H9 (cell line): ENCODE measurements around the gene TMEM266. TPM values are rescaled to one million over a fixed set of nuclear protein-coding genes. Genes with fewer than 3 reads are reported as not detected.

ENCODE experiments used
- DNase-seq: peaks from one replicate; pipeline ENCODE4 v3.0.0-alpha.2; 2017
- H2AFZ ChIP-seq: one replicate; pipeline ENCODE4 v1.6.1; 2013; ENCODE audit warnings: mild to moderate bottlenecking, low read length, control low read depth, moderate library complexity
- H2AK5ac ChIP-seq: 2 replicates; pipeline ENCODE4 v1.6.1; 2013; ENCODE audit warnings: low read length, control low read depth, mixed read lengths; ENCODE audit not compliant: insufficient read length
- H2BK120ac ChIP-seq: one replicate; pipeline ENCODE4 v1.6.1; 2013; ENCODE audit warnings: low read depth, mild to moderate bottlenecking, low read length, control low read depth, inconsistent platforms; ENCODE audit not compliant: poor library complexity, severe bottlenecking
- H2BK12ac ChIP-seq: 2 replicates; pipeline ENCODE4 v1.6.1; 2013; ENCODE audit warnings: low read length, control low read depth, mixed read lengths, low read depth; ENCODE audit not compliant: insufficient read length
- H2BK15ac ChIP-seq: 2 replicates; pipeline ENCODE4 v1.6.1; 2013; ENCODE audit warnings: low read depth, low read length, control low read depth
- H2BK20ac ChIP-seq: one replicate; pipeline ENCODE4 v1.6.1; 2013; ENCODE audit warnings: low read depth, mild to moderate bottlenecking, low read length, control low read depth, inconsistent platforms; ENCODE audit not compliant: poor library complexity, severe bottlenecking
- H2BK5ac ChIP-seq: 2 replicates; pipeline ENCODE4 v1.6.1; 2013; ENCODE audit warnings: low read length, control low read depth, mixed read lengths; ENCODE audit not compliant: insufficient read length
- H3K14ac ChIP-seq: 2 replicates; pipeline ENCODE4 v1.6.1; 2013; ENCODE audit warnings: low read length, control low read depth; ENCODE audit not compliant: insufficient read depth
- H3K18ac ChIP-seq: 2 replicates; pipeline ENCODE4 v1.6.1; 2013; ENCODE audit warnings: low read depth, mild to moderate bottlenecking, mixed read lengths, low read length, control low read depth; ENCODE audit not compliant: insufficient read length
- H3K23ac ChIP-seq: 2 replicates; pipeline ENCODE4 v1.6.1; 2013; ENCODE audit warnings: low read length, control low read depth, mixed read lengths, low read depth; ENCODE audit not compliant: insufficient read length
- H3K23me2 ChIP-seq: 2 replicates; pipeline ENCODE4 v1.6.1; 2013; ENCODE audit warnings: low read depth, mild to moderate bottlenecking, mixed read lengths, low read length, control low read depth; ENCODE audit not compliant: insufficient read length, poor library complexity, severe bottlenecking
- H3K27ac ChIP-seq: 2 replicates; pipeline ENCODE4 v1.5.1; 2013; ENCODE audit warnings: low read length, control low read depth, mixed read lengths, low read depth; ENCODE audit not compliant: insufficient read length
- H3K27me3 ChIP-seq: 2 replicates; pipeline ENCODE4 v1.6.1; 2013; ENCODE audit warnings: low read length, control low read depth, inconsistent platforms; ENCODE audit not compliant: insufficient read depth
- H3K4ac ChIP-seq: 2 replicates; pipeline ENCODE4 v1.6.1; 2013; ENCODE audit warnings: low read depth, mild to moderate bottlenecking, control low read depth, inconsistent platforms, low read length, moderate library complexity
- H3K4me1 ChIP-seq: 2 replicates; pipeline ENCODE4 v1.6.1; 2013; ENCODE audit warnings: low read length, control low read depth, inconsistent platforms; ENCODE audit not compliant: insufficient read depth
- H3K4me2 ChIP-seq: 2 replicates; pipeline ENCODE4 v1.6.1; 2013; ENCODE audit warnings: low read length, control low read depth, mixed read lengths; ENCODE audit not compliant: insufficient read length, insufficient read depth
- H3K56ac ChIP-seq: 2 replicates; pipeline ENCODE4 v1.6.1; 2013; ENCODE audit warnings: low read depth, mild to moderate bottlenecking, mixed read lengths, low read length, control low read depth; ENCODE audit not compliant: insufficient read length
- H3K79me1 ChIP-seq: 2 replicates; pipeline ENCODE4 v1.6.1; 2013; ENCODE audit warnings: low read depth, mild to moderate bottlenecking, moderate library complexity, low read length, control low read depth, inconsistent platforms; ENCODE audit not compliant: insufficient read depth, poor library complexity, severe bottlenecking
- H3K79me2 ChIP-seq: 2 replicates; pipeline ENCODE4 v1.6.1; 2013; ENCODE audit warnings: low read length, control low read depth, inconsistent platforms; ENCODE audit not compliant: insufficient read depth
- H3K9ac ChIP-seq: 2 replicates; pipeline ENCODE4 v1.6.1; 2013; ENCODE audit warnings: low read length, control low read depth, mixed read lengths; ENCODE audit not compliant: insufficient read length; ENCODE audit errors: extremely low read depth
- H3K9me3 ChIP-seq: one replicate; pipeline ENCODE4 v1.6.1; 2013; ENCODE audit warnings: low read depth, low read length, inconsistent platforms; ENCODE audit not compliant: control insufficient read depth
- H3T11ph ChIP-seq: one replicate; pipeline ENCODE4 v1.6.1; 2013; ENCODE audit warnings: mild to moderate bottlenecking, low read length, control low read depth, inconsistent platforms
- H4K20me1 ChIP-seq: one replicate; pipeline ENCODE4 v1.6.1; 2013; ENCODE audit not compliant: control insufficient read depth, insufficient read length, insufficient read depth
- H4K5ac ChIP-seq: 2 replicates; pipeline ENCODE4 v1.6.1; 2013; ENCODE audit warnings: low read depth, mild to moderate bottlenecking, mixed read lengths, low read length, control low read depth; ENCODE audit not compliant: insufficient read length
- H4K8ac ChIP-seq: replicated peaks from 2 replicates; pipeline ENCODE4 v1.6.1; 2013; ENCODE audit warnings: low read length, control low read depth, mixed read lengths, low read depth; ENCODE audit not compliant: insufficient read length
- H4K91ac ChIP-seq: 2 replicates; pipeline ENCODE4 v1.6.1; 2013; ENCODE audit warnings: low read depth, mild to moderate bottlenecking, moderate library complexity, mixed read lengths, low read length, control low read depth; ENCODE audit not compliant: insufficient read length
- H3K27ac Mint-ChIP-seq, 3 experiments: 2 replicates in 2 of 3; 3 replicates in 1 of 3; pipeline ENCODE4 v1.8.0; 2020 to 2021; ENCODE audit warnings: mixed read lengths in 3 of 3, mild to moderate bottlenecking in 1 of 3, moderate library complexity in 1 of 3
- H3K27me3 Mint-ChIP-seq: 2 replicates; pipeline ENCODE4 v1.8.0; 2021; ENCODE audit warnings: low read depth, mild to moderate bottlenecking, moderate library complexity, mixed read lengths
- H3K36me3 Mint-ChIP-seq, 3 experiments: 2 replicates in 2 of 3; 3 replicates in 1 of 3; pipeline ENCODE4 v1.8.0; 2020 to 2021; ENCODE audit warnings: low read depth in 3 of 3, mixed read lengths in 3 of 3; ENCODE audit not compliant: insufficient read depth in 1 of 3
- H3K4me1 Mint-ChIP-seq, 2 experiments: 2 replicates each; pipeline ENCODE4 v1.8.0; 2020; ENCODE audit warnings: mixed read lengths in 2 of 2
- H3K4me3 Mint-ChIP-seq, 2 experiments: 2 replicates in 1 of 2; 3 replicates in 1 of 2; pipeline ENCODE4 v1.8.0; 2020 to 2021; ENCODE audit warnings: mild to moderate bottlenecking in 2 of 2, mixed read lengths in 2 of 2, moderate library complexity in 1 of 2
- H3K9me3 Mint-ChIP-seq, 2 experiments: 2 replicates in 1 of 2; 3 replicates in 1 of 2; pipeline ENCODE4 v1.8.0; 2020; ENCODE audit warnings: mild to moderate bottlenecking in 2 of 2, mixed read lengths in 2 of 2, moderate library complexity in 1 of 2
- WGBS: extraction: QIAGEN DNeasy Blood & Tissue Kit; methylation state at CpG from one replicate; pipeline ENCODE4 v1.1.7; 2013; ENCODE audit warnings: missing lambda C conversion rate, low lambda C conversion rate, mixed read lengths; ENCODE audit not compliant: insufficient read length; ENCODE audit errors: extremely low coverage; 5-methylcytosine and 5-hydroxymethylcytosine counted together
- total RNA-seq: library from RNA; stranded (reverse); gene quantifications from 2 replicates; pipeline ENCODE4 v1.2.1, GENCODE V29; 2021
- TF ChIP-seq, protein P1 (sequence below): fragments of 200-600 bp; sonication (generic); conservative IDR thresholded peaks from 3 replicates; pipeline ENCODE4 v1.8.0; 2021; ENCODE audit warnings: antibody characterized with exemption, mild to moderate bottlenecking

The TMEM266 gene
- total RNA-seq, 1 experiment from 2014 or later = 0.81 TPM

GRCh38 chr15:76150971-76151598, 91.3 kb downstream of the TMEM266 start:
- Mint-ChIP-seq H3K9me3 (no peaks in the 10 kb centered on the region), H3K27me3 (peaks cover 5% of the 10 kb centered on the region), H3K36me3 (no peaks in the 10 kb centered on the region), H3K4me3 (peak overlapping the region in 1 of 2 experiments; percentile 63; a peak in 2 of 5 replicates), H3K27ac (peak overlapping the region; percentile 78 to 98 (median 89); a peak in 6 of 7 replicates), H3K4me1 (peaks cover 43 to 48% of the 10 kb centered on the region in 2 experiments)
- H4K8ac ChIP-seq = no peak overlapping the region
- no peak overlapping the region for H2AK5ac ChIP-seq
- no peaks in the 10 kb centered on the region for H3K27me3 ChIP-seq
- no peak overlapping the region for H2BK15ac ChIP-seq
- no peak overlapping the region for H3K56ac ChIP-seq
- H3K14ac ChIP-seq = no peak overlapping the region
- H3K23me2 ChIP-seq = no peaks in the 10 kb centered on the region
- H3K23ac ChIP-seq = no peak overlapping the region
- H3K27ac ChIP-seq = no peak overlapping the region
- H2BK5ac ChIP-seq = no peak overlapping the region
- WGBS = no CpG with 5 or more reads among the region's 9 CpGs
- H3K18ac ChIP-seq = peak overlapping the region; percentile 1
- no peak overlapping the region for H3K9ac ChIP-seq
- H4K5ac ChIP-seq = no peak overlapping the region
- peaks cover 4% of the 10 kb centered on the region; the same call in 1 of the 2 replicates for H3K4me1 ChIP-seq
- H2AFZ ChIP-seq = no peak overlapping the region
- TF ChIP-seq, protein P1, sequence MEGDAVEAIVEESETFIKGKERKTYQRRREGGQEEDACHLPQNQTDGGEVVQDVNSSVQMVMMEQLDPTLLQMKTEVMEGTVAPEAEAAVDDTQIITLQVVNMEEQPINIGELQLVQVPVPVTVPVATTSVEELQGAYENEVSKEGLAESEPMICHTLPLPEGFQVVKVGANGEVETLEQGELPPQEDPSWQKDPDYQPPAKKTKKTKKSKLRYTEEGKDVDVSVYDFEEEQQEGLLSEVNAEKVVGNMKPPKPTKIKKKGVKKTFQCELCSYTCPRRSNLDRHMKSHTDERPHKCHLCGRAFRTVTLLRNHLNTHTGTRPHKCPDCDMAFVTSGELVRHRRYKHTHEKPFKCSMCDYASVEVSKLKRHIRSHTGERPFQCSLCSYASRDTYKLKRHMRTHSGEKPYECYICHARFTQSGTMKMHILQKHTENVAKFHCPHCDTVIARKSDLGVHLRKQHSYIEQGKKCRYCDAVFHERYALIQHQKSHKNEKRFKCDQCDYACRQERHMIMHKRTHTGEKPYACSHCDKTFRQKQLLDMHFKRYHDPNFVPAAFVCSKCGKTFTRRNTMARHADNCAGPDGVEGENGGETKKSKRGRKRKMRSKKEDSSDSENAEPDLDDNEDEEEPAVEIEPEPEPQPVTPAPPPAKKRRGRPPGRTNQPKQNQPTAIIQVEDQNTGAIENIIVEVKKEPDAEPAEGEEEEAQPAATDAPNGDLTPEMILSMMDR = peak; percentile 87
- peak overlapping the region; percentile 7 for H3K4me2 ChIP-seq
- H4K20me1 ChIP-seq = peaks cover 2% of the 10 kb centered on the region
- H3K9me3 ChIP-seq = no peaks in the 10 kb centered on the region
- no peaks in the 10 kb centered on the region for H3K79me2 ChIP-seq
- no peak overlapping the region for H2BK12ac ChIP-seq
- H2BK20ac ChIP-seq = no peak overlapping the region
- H2BK120ac ChIP-seq = no peak overlapping the region
- H3K4ac ChIP-seq = no peak overlapping the region
- no peak overlapping the region for H4K91ac ChIP-seq
- no peaks in the 10 kb centered on the region for H3K79me1 ChIP-seq
- peak; percentile 87 for DNase-seq
- H3T11ph ChIP-seq = no peak overlapping the region
